Measurements from ENCODE around the gene ZNF841. TPM values are rescaled to one million over a fixed set of nuclear protein-coding genes. Genes with fewer than 3 reads are reported as not detected.
A peak's percentile ranks its signal among the peaks of the same experiment; 100 is the strongest.

The ZNF841 gene
- total and polyA plus RNA-seq, 2 of the 13 experiments (the other 11 are each of a cell fraction or from before 2014, with no cell fraction given): 6.2 to 14.2 TPM

DNA sequence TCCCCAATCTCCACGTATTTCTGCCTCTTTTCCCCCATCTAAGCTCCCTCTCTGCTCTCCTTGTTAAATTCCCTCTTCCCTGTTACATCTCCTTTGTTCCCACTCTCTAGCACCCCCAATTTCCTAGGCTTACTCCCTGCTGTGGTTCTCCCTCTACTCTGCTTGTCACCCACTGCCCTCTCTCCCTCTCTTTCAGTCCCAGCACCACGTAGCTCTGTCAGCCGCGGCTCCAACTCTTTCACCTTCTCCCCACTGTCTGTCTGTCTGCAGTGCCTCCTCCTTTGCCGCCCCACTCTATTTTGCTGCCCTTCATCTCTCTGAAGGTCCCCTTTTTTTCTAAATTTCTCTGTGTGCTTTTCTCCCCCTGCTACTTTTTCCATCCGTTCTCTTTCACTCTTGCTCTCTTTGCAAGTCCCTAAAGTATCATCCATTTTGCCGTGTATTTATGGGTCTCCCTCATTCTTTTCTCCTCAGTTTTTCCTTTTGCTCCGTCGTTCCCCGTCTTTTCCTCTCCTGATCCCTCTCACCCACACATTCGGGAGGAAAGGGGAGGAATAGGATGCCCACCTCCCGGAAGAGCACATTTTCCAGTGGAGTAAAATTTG, 937 bp downstream of the ZNF841 start:
- intact Hi-C loops (cut with micrococcal nuclease; ENCODE audit: unreplicated experiment) (loop anchor here (10.0 kb wide), 1 partner anchor 50 kb away; the partner anchor contains the start of gene ZNF432), in situ Hi-C loops (cut with HindIII; ENCODE audit: extremely low pct_ligation_motif_present, low pct_unique_long_range_greater_than_20kb) (no loop called here)
- no peak for DNase-seq (ENCODE audit: low spot score)
- Histone ChIP-seq H3K79me2 (ENCODE audit: insufficient read depth, low read length) (peaks cover 31% of the 10 kb centered on the region), H3K27me3 (ENCODE audit: control insufficient read depth in 1 of 2, insufficient read depth in 2 of 2, low read length in 2 of 2) (peaks cover 0 to 3% of the 10 kb centered on the region in 2 experiments; a peak in 1 of 5 replicates), H3K27ac (ENCODE audit: extremely low read length, insufficient read depth, low read length) (peak overlapping the region; percentile 81), H3K4me1 (ENCODE audit: insufficient read depth, low read length) (peaks cover 31% of the 10 kb centered on the region; the same call in 1 of the 2 replicates), H3K9ac (ENCODE audit: insufficient read depth, low read depth, low read length) (peak overlapping the region; percentile 97), H4K20me1 (ENCODE audit: insufficient read depth, low read length) (no peaks in the 10 kb centered on the region), H3K9me3 (ENCODE audit: low read length) (peaks cover 48% of the 10 kb centered on the region), H3K4me2 (ENCODE audit: low read depth, low read length) (peak overlapping the region; percentile 77), H2AFZ (ENCODE audit: low read length) (no peak overlapping the region), H3K4me3 (replicated peaks in 1 of 3; ENCODE audit: insufficient read depth in 1 of 3, low read depth in 2 of 3, low read length in 3 of 3) (peak overlapping the region; percentile 86 to 98 (median 90)), H3K36me3 (replicated peaks in 1 of 2; ENCODE audit: control insufficient read depth in 1 of 2, insufficient read depth in 2 of 2, low read length in 2 of 2) (peaks cover 4 to 28% of the 10 kb centered on the region in 2 experiments; a peak in 4 of 5 replicates)
- CTCF ChIA-PET (ENCODE audit: low intra/inter-chr PET ratio, low total read pairs): no interaction called here
- ATAC-seq: peak; percentile 68
- FAIRE-seq: no peak
- POLR2A ChIA-PET: no interaction called here
- BruUV-seq (replicated peaks): no TSS peak
- TF ChIP-seq HDAC1 (CRISPR knock-in tag; IDR thresholded peaks at IDR 0.05) (peak; percentile 4; the same call in 1 of the 2 replicates), KLF15 (CRISPR knock-in tag; IDR thresholded peaks at IDR 0.05; ENCODE audit: borderline replicate concordance) (no peak), ZNF337 (CRISPR knock-in tag; IDR thresholded peaks at IDR 0.05; ENCODE audit: borderline replicate concordance, low read depth) (0 out of 2 replicates have a peak, but pooled peaks have one; percentile 3), EEA1 (CRISPR knock-in tag; IDR thresholded peaks at IDR 0.05; ENCODE audit: borderline replicate concordance) (no peak), FOXK2 (IDR thresholded peaks at IDR 0.05) (no peak), ZNF207 (IDR thresholded peaks at IDR 0.05; ENCODE audit: borderline replicate concordance) (no peak), ZBTB21 (CRISPR knock-in tag; IDR thresholded peaks at IDR 0.05) (no peak)
- 4% methylated on average over 12 of the region's 12 CpGs for WGBS (ENCODE audit: low lambda C conversion rate)

GRCh38 chr19:52086481-52086880, 9.1 kb downstream of the ZNF841 start:
- Histone ChIP-seq H3K4me2 (ENCODE audit: low read depth, low read length) (no peak overlapping the region), H3K27me3 (ENCODE audit: control insufficient read depth in 1 of 2, insufficient read depth in 2 of 2, low read length in 2 of 2) (no peaks in the 10 kb centered on the region), H3K9ac (ENCODE audit: insufficient read depth, low read depth, low read length) (no peak overlapping the region), H3K9me3 (ENCODE audit: low read length) (peaks cover 35% of the 10 kb centered on the region), H3K79me2 (ENCODE audit: insufficient read depth, low read length) (peaks cover 2% of the 10 kb centered on the region), H3K4me1 (ENCODE audit: insufficient read depth, low read length) (no peaks in the 10 kb centered on the region), H2AFZ (ENCODE audit: low read length) (no peak overlapping the region), H3K4me3 (replicated peaks in 1 of 3; ENCODE audit: insufficient read depth in 1 of 3, low read depth in 2 of 3, low read length in 3 of 3) (no peak overlapping the region), H3K27ac (ENCODE audit: extremely low read length, insufficient read depth, low read length) (no peak overlapping the region), H3K36me3 (replicated peaks in 1 of 2; ENCODE audit: control insufficient read depth in 1 of 2, insufficient read depth in 2 of 2, low read length in 2 of 2) (peaks cover 18 to 83% of the 10 kb centered on the region in 2 experiments), H4K20me1 (ENCODE audit: insufficient read depth, low read length) (no peaks in the 10 kb centered on the region)
- in situ Hi-C loops (cut with HindIII; ENCODE audit: extremely low pct_ligation_motif_present, low pct_unique_long_range_greater_than_20kb): no loop called here
- no peak for DNase-seq (ENCODE audit: low spot score)
- ChIA-PET CTCF (ENCODE audit: low intra/inter-chr PET ratio, low total read pairs) (no interaction called here), POLR2A (no interaction called here)
- TF ChIP-seq FOSL2 (CRISPR knock-in tag; IDR thresholded peaks at IDR 0.05): peak; percentile 66
- no peak for TF ChIP-seq ZNF816 (CRISPR knock-in tag; IDR thresholded peaks at IDR 0.05; ENCODE audit: borderline replicate concordance)
- no peak for ATAC-seq
- no peak for FAIRE-seq
- BruUV-seq (replicated peaks): no TSS peak
- intact Hi-C loops (cut with micrococcal nuclease; ENCODE audit: unreplicated experiment): no loop called here

All from HepG2 (cell line).